Neural cell (in vitro differentiated cells): ENCODE measurements around the gene TRPM4. TPM values are rescaled to one million over a fixed set of nuclear protein-coding genes. Genes with fewer than 3 reads are reported as not detected.

Experiments
- H2AFZ ChIP-seq: fragments of 200-600, 300-800 bp; sonication (generic), shearing (Covaris generic); 2 replicates; pipeline ENCODE4 v1.6.0; 2014; ENCODE audit warnings: low read depth, mild to moderate bottlenecking, antibody characterized with exemption, low read length, moderate library complexity
- H3F3A ChIP-seq: fragments of 200-600 bp; shearing (Covaris generic); 2 replicates; pipeline ENCODE4 v1.6.1; 2016; ENCODE audit warnings: mild to moderate bottlenecking, moderate library complexity, mixed read lengths, antibody characterized with exemption, low read length; ENCODE audit not compliant: insufficient read depth, poor library complexity, severe bottlenecking
- H3K27ac ChIP-seq: fragments of 200-600, 300-800 bp; sonication (generic), shearing (Covaris generic); 2 replicates; pipeline ENCODE4 v1.5.1; 2014; ENCODE audit warnings: mild to moderate bottlenecking, low read length, moderate library complexity
- H3K27me3 ChIP-seq: fragments of 300-800, 200-600 bp; sonication (generic), shearing (Covaris generic); 2 replicates; pipeline ENCODE4 v1.6.0; 2014; ENCODE audit warnings: mild to moderate bottlenecking, low read depth, low read length, moderate library complexity; ENCODE audit not compliant: insufficient read depth
- H3K36me3 ChIP-seq: fragments of 300-800, 200-600 bp; sonication (generic), shearing (Covaris generic); 2 replicates; pipeline ENCODE4 v1.5.1; 2014; ENCODE audit warnings: mild to moderate bottlenecking, antibody characterized with exemption, low read length, moderate library complexity; ENCODE audit not compliant: insufficient read depth
- H3K4me2 ChIP-seq: fragments of 300-800, 200-600 bp; sonication (generic), shearing (Covaris generic); 2 replicates; pipeline ENCODE4 v1.6.0; 2014; ENCODE audit warnings: mild to moderate bottlenecking, low read length
- H3K4me3 ChIP-seq: fragments of 300-800, 200-600 bp; sonication (generic), shearing (Covaris generic); 2 replicates; pipeline ENCODE4 v1.5.1; 2014; ENCODE audit warnings: mild to moderate bottlenecking, low read length, moderate library complexity
- H3K79me2 ChIP-seq: fragments of 200-600 bp; shearing (Covaris generic); replicated peaks from 2 replicates; pipeline ENCODE4 v1.6.0; 2014; ENCODE audit warnings: mild to moderate bottlenecking, low read length, moderate library complexity; ENCODE audit not compliant: insufficient read depth
- H3K9ac ChIP-seq: fragments of 300-800, 200-600 bp; sonication (generic), shearing (Covaris generic); 2 replicates; pipeline ENCODE4 v1.6.1; 2016; ENCODE audit warnings: mild to moderate bottlenecking, low read length, mixed read lengths
- H3K9me2 ChIP-seq: fragments of 200-600 bp; shearing (Covaris generic); 2 replicates; pipeline ENCODE4 v1.6.1; 2016; ENCODE audit warnings: mild to moderate bottlenecking, low read length, mixed read lengths; ENCODE audit not compliant: insufficient read depth
- H3K9me3 ChIP-seq: fragments of 200-600, 300-800 bp; sonication (generic), shearing (Covaris generic); 2 replicates; pipeline ENCODE4 v1.6.1; 2016; ENCODE audit warnings: mild to moderate bottlenecking, mixed run types, low read length, moderate library complexity, mixed read lengths
- H4K20me1 ChIP-seq: fragments of 200-600 bp; shearing (Covaris generic); 2 replicates; pipeline ENCODE4 v1.6.1; 2016; ENCODE audit warnings: mild to moderate bottlenecking, mixed run types; ENCODE audit not compliant: insufficient read depth
- EP300 ChIP-seq: fragments of 450-650 bp; conservative IDR thresholded peaks from 2 replicates; pipeline ENCODE4 v1.6.1; 2014; ENCODE audit warnings: antibody characterized with exemption, mild to moderate bottlenecking, moderate library complexity; ENCODE audit not compliant: poor library complexity, severe bottlenecking
- EZH2 ChIP-seq: fragments of 200-600, 300-800 bp; shearing (Covaris generic), sonication (generic); IDR thresholded peaks from 2 replicates; pipeline ENCODE4 v1.6.1; 2014; ENCODE audit warnings: antibody characterized with exemption, low read length, borderline replicate concordance, mild to moderate bottlenecking; ENCODE audit not compliant: insufficient read depth, poor library complexity, severe bottlenecking
- MXI1 ChIP-seq: fragments of 450-650 bp; conservative IDR thresholded peaks from 2 replicates; pipeline ENCODE4 v1.6.1; 2014; ENCODE audit warnings: antibody characterized with exemption, mild to moderate bottlenecking; ENCODE audit not compliant: poor library complexity, severe bottlenecking
- POLR2AphosphoS5 ChIP-seq: IDR thresholded peaks from 2 replicates; pipeline ENCODE4 v1.6.1; 2012
- RAD21 ChIP-seq: fragments of 450-650 bp; conservative IDR thresholded peaks from 2 replicates; pipeline ENCODE4 v1.6.1; 2014; ENCODE audit warnings: antibody characterized with exemption, mild to moderate bottlenecking, moderate library complexity
- REST ChIP-seq: IDR thresholded peaks from 2 replicates; pipeline ENCODE4 v1.6.1; 2012; ENCODE audit warnings: borderline replicate concordance
- SMC3 ChIP-seq: fragments of 450-650 bp; conservative IDR thresholded peaks from 2 replicates; pipeline ENCODE4 v1.6.1; 2014; ENCODE audit warnings: antibody characterized with exemption, mild to moderate bottlenecking, moderate library complexity; ENCODE audit not compliant: poor library complexity
- TAF1 ChIP-seq: IDR thresholded peaks from 2 replicates; pipeline ENCODE4 v1.6.1; 2012; ENCODE audit warnings: low read depth
- polyA plus RNA-seq: library from polyadenylated mRNA; depleted of rRNA; stranded (reverse); fragments of >200 nt; gene quantifications from 2 replicates; pipeline ENCODE4 v1.2.3, GENCODE V29; 2014
- TF ChIP-seq, protein P1 (sequence below): fragments of 450-650 bp; IDR thresholded peaks from 2 replicates; pipeline ENCODE4 v1.5.1; 2014; ENCODE audit warnings: antibody characterized with exemption, mild to moderate bottlenecking, moderate library complexity; ENCODE audit not compliant: poor library complexity, severe bottlenecking

The TRPM4 gene
- polyA plus RNA-seq, 1 donor from 2014 or later = 42.5 TPM

DNA sequence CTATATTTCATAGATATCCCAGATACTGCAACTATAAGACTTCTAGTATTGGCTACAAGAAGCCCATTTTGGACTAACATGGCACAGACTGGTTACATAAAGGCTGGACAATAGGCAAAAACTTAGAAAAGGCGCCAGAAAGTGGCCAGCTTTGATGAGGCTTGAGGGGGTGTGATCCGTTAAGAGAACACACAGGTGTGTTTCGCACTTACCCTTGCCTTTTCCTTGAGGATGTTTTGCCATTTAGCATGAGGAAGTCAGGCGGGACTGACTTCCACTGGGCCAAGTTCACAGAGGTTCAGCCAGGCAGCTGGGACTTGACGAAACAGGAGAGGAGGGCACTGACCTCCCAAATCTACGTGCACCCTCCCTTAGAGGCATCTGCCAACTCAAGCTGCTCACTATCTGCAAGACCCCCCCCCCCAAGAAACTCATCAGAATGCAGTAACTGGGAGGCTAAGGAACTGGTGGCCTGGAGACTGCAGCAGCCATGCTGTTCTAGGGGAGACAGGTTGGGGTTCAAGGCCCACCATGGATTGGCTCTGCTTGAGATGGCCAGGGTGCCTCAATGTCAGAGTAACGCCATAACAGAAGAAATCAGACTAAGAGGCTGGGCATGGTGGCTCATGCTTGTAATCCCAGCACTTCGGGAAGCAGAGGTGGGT lies 47.9 kb upstream of the TRPM4 start:
- Histone ChIP-seq H3F3A (no peaks in the 10 kb centered on the region), H4K20me1 (peaks cover 3% of the 10 kb centered on the region), H3K9ac (no peak overlapping the region), H3K36me3 (no peaks in the 10 kb centered on the region), H3K27ac (no peak overlapping the region), H3K4me2 (no peak overlapping the region), H3K27me3 (no peaks in the 10 kb centered on the region), H2AFZ (no peak overlapping the region), H3K79me2 (no peaks in the 10 kb centered on the region), H3K9me3 (no peaks in the 10 kb centered on the region), H3K9me2 (no peaks in the 10 kb centered on the region), H3K4me3 (no peak overlapping the region)
- no peak for TF ChIP-seq SMC3
- no peak for TF ChIP-seq TAF1
- TF ChIP-seq POLR2AphosphoS5 = no peak
- TF ChIP-seq EP300 = no peak
- TF ChIP-seq MXI1 = no peak
- TF ChIP-seq EZH2 = no peak
- no peak for TF ChIP-seq RAD21
- TF ChIP-seq, protein P1, sequence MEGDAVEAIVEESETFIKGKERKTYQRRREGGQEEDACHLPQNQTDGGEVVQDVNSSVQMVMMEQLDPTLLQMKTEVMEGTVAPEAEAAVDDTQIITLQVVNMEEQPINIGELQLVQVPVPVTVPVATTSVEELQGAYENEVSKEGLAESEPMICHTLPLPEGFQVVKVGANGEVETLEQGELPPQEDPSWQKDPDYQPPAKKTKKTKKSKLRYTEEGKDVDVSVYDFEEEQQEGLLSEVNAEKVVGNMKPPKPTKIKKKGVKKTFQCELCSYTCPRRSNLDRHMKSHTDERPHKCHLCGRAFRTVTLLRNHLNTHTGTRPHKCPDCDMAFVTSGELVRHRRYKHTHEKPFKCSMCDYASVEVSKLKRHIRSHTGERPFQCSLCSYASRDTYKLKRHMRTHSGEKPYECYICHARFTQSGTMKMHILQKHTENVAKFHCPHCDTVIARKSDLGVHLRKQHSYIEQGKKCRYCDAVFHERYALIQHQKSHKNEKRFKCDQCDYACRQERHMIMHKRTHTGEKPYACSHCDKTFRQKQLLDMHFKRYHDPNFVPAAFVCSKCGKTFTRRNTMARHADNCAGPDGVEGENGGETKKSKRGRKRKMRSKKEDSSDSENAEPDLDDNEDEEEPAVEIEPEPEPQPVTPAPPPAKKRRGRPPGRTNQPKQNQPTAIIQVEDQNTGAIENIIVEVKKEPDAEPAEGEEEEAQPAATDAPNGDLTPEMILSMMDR = no peak
- no peak for TF ChIP-seq REST

DNA sequence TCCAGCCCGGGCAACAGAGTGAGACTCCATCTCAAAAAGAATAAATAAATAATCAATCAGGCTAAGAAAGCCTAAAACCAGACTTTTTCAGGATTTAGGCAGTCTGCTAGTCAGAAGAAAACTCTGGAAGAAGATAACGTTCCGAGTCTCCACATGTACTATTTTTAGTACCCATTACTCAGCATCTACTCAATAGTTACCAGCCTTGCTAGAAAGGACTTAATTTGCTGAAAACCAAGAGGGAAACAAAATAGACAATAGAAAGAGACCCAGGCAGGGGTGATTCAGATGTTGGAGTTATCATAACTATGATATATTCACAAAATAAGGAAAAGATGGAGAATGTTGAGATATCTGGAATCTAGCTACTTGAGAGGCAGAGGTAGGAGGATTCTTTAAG lies 47.0 kb upstream of the TRPM4 start:
- Histone ChIP-seq H3K9me3 (no peaks in the 10 kb centered on the region), H3K27ac (no peak overlapping the region), H2AFZ (no peak overlapping the region), H3K4me2 (no peak overlapping the region), H3F3A (no peaks in the 10 kb centered on the region), H4K20me1 (peaks cover 3% of the 10 kb centered on the region), H3K27me3 (no peaks in the 10 kb centered on the region), H3K4me3 (no peak overlapping the region), H3K79me2 (no peaks in the 10 kb centered on the region), H3K9me2 (no peaks in the 10 kb centered on the region), H3K36me3 (no peaks in the 10 kb centered on the region), H3K9ac (no peak overlapping the region)
- TF ChIP-seq TAF1 (no peak), RAD21 (no peak), MXI1 (no peak), EZH2 (no peak), REST (no peak), POLR2AphosphoS5 (no peak), EP300 (no peak), SMC3 (no peak)
- TF ChIP-seq, protein P1 = no peak
